HUES48 (cell line): Measurements from ENCODE around the gene WNT7A.

ENCODE experiments used
- H3K27ac ChIP-seq: one replicate; pipeline ENCODE4 v1.7.0; 2013; ENCODE audit warnings: low read depth, low read length, inconsistent platforms
- H3K27me3 ChIP-seq: 2 replicates; pipeline ENCODE4 v1.6.1; 2013; ENCODE audit warnings: mild to moderate bottlenecking, low read length; ENCODE audit not compliant: control insufficient read depth, insufficient read depth
- H3K36me3 ChIP-seq: 2 replicates; pipeline ENCODE4 v1.6.1; 2013; ENCODE audit warnings: low read length; ENCODE audit not compliant: control insufficient read depth, insufficient read depth
- H3K4me1 ChIP-seq: 2 replicates; pipeline ENCODE4 v1.6.1; 2013; ENCODE audit warnings: mild to moderate bottlenecking, low read length; ENCODE audit not compliant: control insufficient read depth, insufficient read depth
- H3K4me3 ChIP-seq: 2 replicates; pipeline ENCODE4 v1.5.1; 2013; ENCODE audit warnings: mild to moderate bottlenecking, low read depth, low read length
- H3K9ac ChIP-seq: 2 replicates; pipeline ENCODE4 v1.6.1; 2013; ENCODE audit warnings: mild to moderate bottlenecking, low read depth, low read length, moderate library complexity
- H3K9me3 ChIP-seq: 2 replicates; pipeline ENCODE4 v1.6.1; 2013; ENCODE audit warnings: low read length; ENCODE audit not compliant: control insufficient read depth, insufficient read depth

Gene WNT7A

GRCh38 chr3:13825311-13825579 is 54.6 kb downstream of the WNT7A start:
- Histone ChIP-seq H3K9me3 (no peaks in the 10 kb centered on the region), H3K9ac (no peak overlapping the region), H3K27ac (no peak overlapping the region)

GRCh38 chr3:13824521-13825310 is 55.2 kb downstream of the WNT7A start:
- Histone ChIP-seq H3K4me1 (no peaks in the 10 kb centered on the region), H3K27me3 (no peaks in the 10 kb centered on the region), H3K4me3 (no peak overlapping the region), H3K27ac (no peak overlapping the region), H3K9ac (no peak overlapping the region), H3K36me3 (no peaks in the 10 kb centered on the region), H3K9me3 (no peaks in the 10 kb centered on the region)

More at GRCh38 chr3:13825311-13825579, 54.6 kb downstream of the WNT7A start:
- H3K4me3 ChIP-seq, result no peak overlapping the region
- no peaks in the 10 kb centered on the region for H3K36me3 ChIP-seq
- no peaks in the 10 kb centered on the region for H3K27me3 ChIP-seq
- no peaks in the 10 kb centered on the region for H3K4me1 ChIP-seq

GRCh38 chr3:13823692-13824091 is 56.2 kb downstream of the WNT7A start:
- H3K9me3 ChIP-seq, result no peaks in the 10 kb centered on the region
- H3K36me3 ChIP-seq, result no peaks in the 10 kb centered on the region
- no peak overlapping the region for H3K27ac ChIP-seq
- no peaks in the 10 kb centered on the region for H3K4me1 ChIP-seq
- no peaks in the 10 kb centered on the region for H3K27me3 ChIP-seq
- no peak overlapping the region for H3K9ac ChIP-seq
- no peak overlapping the region for H3K4me3 ChIP-seq

GRCh38 chr3:13822871-13823585 is 56.8 kb downstream of the WNT7A start:
- Histone ChIP-seq H3K9me3 (no peaks in the 10 kb centered on the region), H3K4me1 (no peaks in the 10 kb centered on the region), H3K4me3 (no peak overlapping the region), H3K36me3 (no peaks in the 10 kb centered on the region), H3K27me3 (no peaks in the 10 kb centered on the region), H3K9ac (no peak overlapping the region), H3K27ac (no peak overlapping the region)

- H3K9me3 ChIP-seq, result no peaks in the 10 kb centered on the region
- no peaks in the 10 kb centered on the region for H3K36me3 ChIP-seq
- no peak overlapping the region for H3K9ac ChIP-seq
- no peaks in the 10 kb centered on the region for H3K27me3 ChIP-seq
- no peaks in the 10 kb centered on the region for H3K4me1 ChIP-seq
- no peak overlapping the region for H3K4me3 ChIP-seq
- no peak overlapping the region for H3K27ac ChIP-seq
These were observed 57.8 kb downstream of the WNT7A start for GRCh38 chr3:13822042-13822441.

- Histone ChIP-seq H3K9me3 (no peaks in the 10 kb centered on the region), H3K27me3 (no peaks in the 10 kb centered on the region), H3K4me3 (no peak overlapping the region), H3K4me1 (no peaks in the 10 kb centered on the region), H3K36me3 (no peaks in the 10 kb centered on the region), H3K9ac (no peak overlapping the region), H3K27ac (no peak overlapping the region)
These were observed 58.7 kb downstream of the WNT7A start for GRCh38 chr3:13821126-13821525.

- H3K27ac ChIP-seq, result no peak overlapping the region
- H3K9me3 ChIP-seq, result peaks cover 20% of the 10 kb centered on the region
- no peak overlapping the region for H3K4me3 ChIP-seq
- H3K9ac ChIP-seq, result no peak overlapping the region
- no peaks in the 10 kb centered on the region for H3K27me3 ChIP-seq
- no peaks in the 10 kb centered on the region for H3K36me3 ChIP-seq
- H3K4me1 ChIP-seq, result no peaks in the 10 kb centered on the region
These were observed 61.0 kb downstream of the WNT7A start for GRCh38 chr3:13818919-13819318.

- no peak overlapping the region for H3K4me3 ChIP-seq
- H3K27ac ChIP-seq, result no peak overlapping the region
- no peaks in the 10 kb centered on the region for H3K4me1 ChIP-seq
- H3K36me3 ChIP-seq, result no peaks in the 10 kb centered on the region
- H3K27me3 ChIP-seq, result no peaks in the 10 kb centered on the region
- peaks cover 23% of the 10 kb centered on the region for H3K9me3 ChIP-seq
- no peak overlapping the region for H3K9ac ChIP-seq
These were observed 64.7 kb downstream of the WNT7A start for GRCh38 chr3:13815088-13815683.

GRCh38 chr3:13812034-13812471 is 67.8 kb downstream of the WNT7A start:
- Histone ChIP-seq H3K27me3 (no peaks in the 10 kb centered on the region), H3K9ac (no peak overlapping the region), H3K27ac (no peak overlapping the region), H3K36me3 (no peaks in the 10 kb centered on the region), H3K4me1 (no peaks in the 10 kb centered on the region), H3K9me3 (peaks cover 23% of the 10 kb centered on the region), H3K4me3 (no peak overlapping the region)

GRCh38 chr3:13811614-13812013 is 68.3 kb downstream of the WNT7A start:
- H3K9me3 ChIP-seq, result peaks cover 23% of the 10 kb centered on the region

GRCh38 chr3:13808550-13808949 is 71.3 kb downstream of the WNT7A start:
- Histone ChIP-seq H3K9ac (no peak overlapping the region), H3K4me3 (no peak overlapping the region), H3K27ac (no peak overlapping the region), H3K36me3 (no peaks in the 10 kb centered on the region), H3K27me3 (no peaks in the 10 kb centered on the region), H3K4me1 (no peaks in the 10 kb centered on the region), H3K9me3 (no peaks in the 10 kb centered on the region)

More at GRCh38 chr3:13811614-13812013, 68.3 kb downstream of the WNT7A start:
- Histone ChIP-seq H3K4me3 (no peak overlapping the region), H3K27me3 (no peaks in the 10 kb centered on the region), H3K9ac (no peak overlapping the region), H3K36me3 (no peaks in the 10 kb centered on the region), H3K27ac (no peak overlapping the region), H3K4me1 (no peaks in the 10 kb centered on the region)
